GM12878 (cell line): Measurements from ENCODE around the gene CDYL2. TPM values are rescaled to one million over a fixed set of nuclear protein-coding genes. Genes with fewer than 3 reads are reported as not detected.

Experiments
- ATAC-seq: fragments of 200-7000 bp; cut with Tn5 transposase; 3 replicates; pipeline ENCODE4 v1.9.1; 2020; ENCODE audit warnings: mild to moderate bottlenecking, moderate library complexity
- BruUV-seq: library from RNA; stranded (reverse); fragments of 400-500 nt; replicated peaks from 2 replicates; lab custom pipeline; 2021; lab: Mats Ljungman, UMichigan
- CTCF ChIA-PET: fragments of 300-600 bp; sonication (Branson Sonifier 250); formaldehyde crosslinking; extraction: SDS; loops from one replicate; lab custom pipeline; 2021; ENCODE audit warnings: inconsistent platforms; lab: Yijun Ruan, JAX
- POLR2A ChIA-PET: fragments of 350-600 bp; formaldehyde crosslinking; extraction: SDS; loops from one replicate; lab custom pipeline; 2021; ENCODE audit warnings: inconsistent platforms; lab: Charles Lee
- RAD21 ChIA-PET: fragments of 300-600 bp; sonication (Branson Sonifier 250); formaldehyde crosslinking; loops from one replicate; lab custom pipeline; 2023; ENCODE audit warnings: antibody characterized with exemption; ENCODE audit not compliant: unreplicated experiment; lab: Charles Lee
- SMC1A ChIA-PET: fragments of 300-600 bp; sonication (Branson Sonifier 250); formaldehyde crosslinking; loops from one replicate; lab custom pipeline; 2023; ENCODE audit not compliant: unreplicated experiment, uncharacterized antibody; lab: Charles Lee
- DNase-seq: peaks from one replicate; pipeline ENCODE4 v3.0.0-alpha.2; 2011; ENCODE audit warnings: low read depth, low spot score
- FAIRE-seq: peaks from 3 replicates; lab custom pipeline; 2011; peaks lifted over from hg19 to GRCh38; lab: Jason Lieb, UNC
- H2AFZ ChIP-seq: 2 replicates; pipeline ENCODE4 v1.6.0; 2011; ENCODE audit warnings: low read depth, low read length, control low read depth; ENCODE audit not compliant: control insufficient read depth
- H3K27ac ChIP-seq: 2 replicates; pipeline ENCODE4 v1.5.1; 2011; ENCODE audit warnings: control low read depth; ENCODE audit not compliant: control insufficient read depth, insufficient read depth
- H3K27me3 ChIP-seq, 2 experiments: replicated peaks in 1 of 2; 2 replicates each; pipeline versions ENCODE4 v1.6.0 to v1.6.1; 2011; ENCODE audit warnings: low read length in 1 of 2; ENCODE audit not compliant: control insufficient read depth in 2 of 2, insufficient read depth in 2 of 2
- H3K36me3 ChIP-seq, 2 experiments: 2 replicates each; pipeline ENCODE4 v1.5.1; 2011; ENCODE audit warnings: low read length in 1 of 2; ENCODE audit not compliant: control insufficient read depth in 2 of 2, insufficient read depth in 2 of 2
- H3K4me1 ChIP-seq: 2 replicates; pipeline ENCODE4 v1.6.1; 2011; ENCODE audit warnings: mild to moderate bottlenecking, low read length, moderate library complexity, mixed read lengths; ENCODE audit not compliant: control insufficient read depth, insufficient read depth
- H3K4me2 ChIP-seq: 2 replicates; pipeline ENCODE4 v1.6.0; 2011; ENCODE audit warnings: control low read depth; ENCODE audit not compliant: control insufficient read depth, insufficient read depth
- H3K4me3 ChIP-seq: fragments of 200-600 bp; sonication (generic); 2 replicates; pipeline ENCODE4 v1.5.1; 2016
- H3K79me2 ChIP-seq: 2 replicates; pipeline ENCODE4 v1.6.0; 2011; ENCODE audit warnings: low read length; ENCODE audit not compliant: control insufficient read depth, insufficient read depth
- H3K9ac ChIP-seq: 2 replicates; pipeline ENCODE4 v1.8.0; 2011; ENCODE audit warnings: low read length, control low read depth, mixed read lengths; ENCODE audit not compliant: control insufficient read depth, insufficient read depth
- H3K9me3 ChIP-seq: replicated peaks from 3 replicates; pipeline ENCODE4 v1.5.1; 2011; ENCODE audit warnings: mild to moderate bottlenecking, low read length; ENCODE audit not compliant: control insufficient read depth, insufficient read depth
- H4K20me1 ChIP-seq: 2 replicates; pipeline ENCODE4 v1.6.0; 2011; ENCODE audit not compliant: control insufficient read depth, insufficient read depth
- ASH2L ChIP-seq: fragments of 300-600, 200-600 bp; sonication (generic); IDR thresholded peaks from 2 replicates; pipeline ENCODE4 v1.6.1; 2017; ENCODE audit warnings: low read depth, mild to moderate bottlenecking, borderline replicate concordance
- BCL11A ChIP-seq: IDR thresholded peaks from 2 replicates; pipeline ENCODE4 v1.6.1; 2011; ENCODE audit warnings: low read depth, low read length
- CBX3 ChIP-seq: fragments of 200-600 bp; sonication (generic); IDR thresholded peaks from 2 replicates; pipeline ENCODE4 v1.6.1; 2016; ENCODE audit warnings: low read depth, borderline replicate concordance
- CBX5 ChIP-seq: sonication (generic); IDR thresholded peaks from 2 replicates; pipeline ENCODE4 v1.6.1; 2016; ENCODE audit warnings: low read depth, moderate library complexity, mild to moderate bottlenecking, inconsistent platforms
- FOXM1 ChIP-seq: IDR thresholded peaks from 2 replicates; pipeline ENCODE4 v1.6.1; 2012; ENCODE audit warnings: low read depth, mild to moderate bottlenecking, inconsistent platforms, low read length, moderate library complexity
- MEF2B ChIP-seq: fragments of 450-650 bp; IDR thresholded peaks from 2 replicates; pipeline ENCODE4 v1.6.1; 2018; ENCODE audit warnings: mild to moderate bottlenecking, moderate library complexity; ENCODE audit not compliant: partially characterized antibody, poor library complexity, severe bottlenecking
- NBN ChIP-seq: fragments of 450-650 bp; IDR thresholded peaks from 2 replicates; pipeline ENCODE4 v1.6.1; 2016
- NFIC ChIP-seq: IDR thresholded peaks from 2 replicates; pipeline ENCODE4 v1.6.1; 2012; ENCODE audit warnings: low read depth, mild to moderate bottlenecking, inconsistent platforms, low read length, moderate library complexity
- RUNX3 ChIP-seq: IDR thresholded peaks from 2 replicates; pipeline ENCODE4 v1.6.1; 2012; ENCODE audit warnings: low read length, inconsistent platforms
- SMAD5 ChIP-seq: IDR thresholded peaks from 2 replicates; pipeline ENCODE4 v1.6.1; 2016; ENCODE audit warnings: antibody characterized with exemption, low read depth
- SRF ChIP-seq, 2 experiments: IDR thresholded peaks; 2 replicates each; pipeline ENCODE4 v1.6.1; 2011; ENCODE audit warnings: low read depth in 2 of 2, low read length in 2 of 2, mild to moderate bottlenecking in 1 of 2, moderate library complexity in 1 of 2
- SUPT20H ChIP-seq: IDR thresholded peaks from 2 replicates; pipeline ENCODE4 v1.6.1; 2011; ENCODE audit warnings: low read depth, mild to moderate bottlenecking, low read length, moderate library complexity, borderline replicate concordance; ENCODE audit not compliant: control insufficient read depth
- WGBS: methylation state at CpG from one replicate; pipeline ENCODE4 v1.1.6; 2016; ENCODE audit warnings: low lambda C conversion rate; ENCODE audit not compliant: insufficient replicate concordance, insufficient coverage; ENCODE audit errors: missing lambda C conversion rate; 5-methylcytosine and 5-hydroxymethylcytosine counted together
- in situ Hi-C: fragments of 300-500 bp; cut with MboI; formaldehyde crosslinking; loops from 9 replicates; pipeline ENCODE4 v1.14.3; 2018; ENCODE audit warnings: mixed read lengths
- intact Hi-C: fragments of 100-400 bp; cut with micrococcal nuclease; formaldehyde crosslinking; loops from one replicate; pipeline ENCODE4 v1.14.2; 2022; ENCODE audit not compliant: unreplicated experiment
- polyA plus RNA-seq, 11 experiments: library from polyadenylated mRNA; depleted of rRNA in 4 of 11; unstranded in 6 of 11; stranded (reverse) in 5 of 11; fragments of >200 nt; fragmentation: Nextera tagmentation in 4 of 11; fragmentation: Illumina TruSeq in 1 of 11; extraction: Ambion mirVana in 4 of 11; extraction: Trizol in 1 of 11; gene quantifications; 1 replicate in 1 of 11; 2 replicates in 10 of 11; pipeline versions ENCODE4 v1.2.1 to v1.2.3, GENCODE V29; 2011 to 2016; ENCODE audit warnings: inconsistent platforms in 2 of 11, missing spikeins in 2 of 11, low read depth in 1 of 11
- total RNA-seq, 4 experiments: library from RNA; depleted of rRNA in 3 of 4; stranded (reverse); fragments of >200 nt in 3 of 4; fragmentation: Illumina TruSeq in 1 of 4; extraction: Trizol in 1 of 4; gene quantifications; 2 replicates each; pipeline versions ENCODE4 v1.2.1 to v1.2.3, GENCODE V29; 2013 to 2021
- TF ChIP-seq, protein P1 (sequence below): fragments of 450-650 bp; IDR thresholded peaks from 2 replicates; pipeline ENCODE4 v1.6.1; 2017; ENCODE audit warnings: borderline replicate concordance
- TF ChIP-seq, protein P2 (sequence below): fragments of 450-650 bp; IDR thresholded peaks from 2 replicates; pipeline ENCODE4 v1.6.1; 2016; ENCODE audit warnings: mild to moderate bottlenecking

CDYL2 gene
- total and polyA plus RNA-seq, 10 of the 15 experiments (the other 5 are each of a cell fraction or from before 2014, with no cell fraction given): 0.27 to 22.9 (median 3.9) TPM

DNA sequence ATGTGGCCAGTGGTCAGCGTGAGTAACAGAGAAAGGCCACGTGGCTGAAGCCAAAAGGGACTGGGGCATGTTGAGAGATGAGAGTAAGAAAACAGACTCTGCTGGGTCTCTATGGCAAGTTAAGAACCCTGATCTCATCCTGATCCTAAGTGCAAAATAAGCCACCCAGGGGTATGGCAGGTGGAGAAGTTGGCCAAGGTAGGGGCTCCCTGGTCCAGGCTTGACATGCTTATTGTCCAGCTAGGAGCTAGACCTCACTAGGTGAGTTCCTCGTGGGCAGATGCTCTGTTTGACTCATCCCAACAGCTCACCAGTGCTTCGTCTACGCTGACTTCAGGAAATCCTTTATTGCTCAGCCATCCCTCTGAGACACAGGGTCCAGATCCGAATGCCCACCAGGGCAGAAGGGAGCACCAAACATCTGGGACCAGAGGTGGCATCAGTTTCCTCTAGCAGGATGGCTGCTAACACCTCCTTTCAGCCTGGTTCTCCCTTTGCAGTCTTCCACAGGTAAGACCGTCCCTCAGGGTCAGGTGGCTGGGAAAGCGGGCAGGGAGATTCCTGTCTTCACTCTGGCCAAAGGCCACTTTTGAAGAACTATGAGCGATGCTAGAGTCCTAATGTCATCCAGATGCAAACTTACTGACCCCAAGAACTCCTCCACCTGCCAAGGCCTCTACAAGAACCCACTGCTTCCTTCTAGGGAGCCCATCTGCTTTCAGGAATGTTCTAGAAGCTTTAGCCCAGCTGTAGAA is 99.5 kb downstream of the CDYL2 start:
- no peak for ATAC-seq
- intact Hi-C loops: no loop called here
- POLR2A ChIA-PET: no interaction called here

More for the DNA sequence above, 99.5 kb downstream of the CDYL2 start:
- H4K20me1 ChIP-seq: no peaks in the 10 kb centered on the region
- no TSS peak for BruUV-seq
- no peaks in the 10 kb centered on the region for H3K4me1 ChIP-seq
- H3K27me3 ChIP-seq: no peaks in the 10 kb centered on the region
- H3K4me3 ChIP-seq: no peak overlapping the region
- H3K9me3 ChIP-seq: no peaks in the 10 kb centered on the region
- FAIRE-seq (no peak), DNase-seq (no peak)
- TF ChIP-seq SRF (IDR thresholded peaks at IDR 0.05; ENCODE audit: low read depth in 2 of 2, low read length in 2 of 2): no peak
- TF ChIP-seq ASH2L: no peak
- TF ChIP-seq BCL11A: no peak
- TF ChIP-seq RUNX3: no peak
- TF ChIP-seq SMAD5: no peak
- TF ChIP-seq, protein P1, sequence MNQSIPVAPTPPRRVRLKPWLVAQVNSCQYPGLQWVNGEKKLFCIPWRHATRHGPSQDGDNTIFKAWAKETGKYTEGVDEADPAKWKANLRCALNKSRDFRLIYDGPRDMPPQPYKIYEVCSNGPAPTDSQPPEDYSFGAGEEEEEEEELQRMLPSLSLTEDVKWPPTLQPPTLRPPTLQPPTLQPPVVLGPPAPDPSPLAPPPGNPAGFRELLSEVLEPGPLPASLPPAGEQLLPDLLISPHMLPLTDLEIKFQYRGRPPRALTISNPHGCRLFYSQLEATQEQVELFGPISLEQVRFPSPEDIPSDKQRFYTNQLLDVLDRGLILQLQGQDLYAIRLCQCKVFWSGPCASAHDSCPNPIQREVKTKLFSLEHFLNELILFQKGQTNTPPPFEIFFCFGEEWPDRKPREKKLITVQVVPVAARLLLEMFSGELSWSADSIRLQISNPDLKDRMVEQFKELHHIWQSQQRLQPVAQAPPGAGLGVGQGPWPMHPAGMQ: no peak
- no peak for TF ChIP-seq NFIC
- TF ChIP-seq MEF2B: no peak
- TF ChIP-seq, protein P2, sequence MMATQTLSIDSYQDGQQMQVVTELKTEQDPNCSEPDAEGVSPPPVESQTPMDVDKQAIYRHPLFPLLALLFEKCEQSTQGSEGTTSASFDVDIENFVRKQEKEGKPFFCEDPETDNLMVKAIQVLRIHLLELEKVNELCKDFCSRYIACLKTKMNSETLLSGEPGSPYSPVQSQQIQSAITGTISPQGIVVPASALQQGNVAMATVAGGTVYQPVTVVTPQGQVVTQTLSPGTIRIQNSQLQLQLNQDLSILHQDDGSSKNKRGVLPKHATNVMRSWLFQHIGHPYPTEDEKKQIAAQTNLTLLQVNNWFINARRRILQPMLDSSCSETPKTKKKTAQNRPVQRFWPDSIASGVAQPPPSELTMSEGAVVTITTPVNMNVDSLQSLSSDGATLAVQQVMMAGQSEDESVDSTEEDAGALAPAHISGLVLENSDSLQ: no peak
- no peak for TF ChIP-seq FOXM1
- TF ChIP-seq SUPT20H: no peak
- no peak for TF ChIP-seq CBX5
- no peak for TF ChIP-seq CBX3
- TF ChIP-seq NBN: no peak
- no peaks in the 10 kb centered on the region for H3K79me2 ChIP-seq
- in situ Hi-C loops: no loop called here
- RAD21 ChIA-PET: no interaction called here
- H3K9ac ChIP-seq: no peak overlapping the region
- CTCF ChIA-PET: no interaction called here
- no peak overlapping the region for H3K27ac ChIP-seq
- H2AFZ ChIP-seq: no peak overlapping the region
- H3K4me2 ChIP-seq: no peak overlapping the region
- 32% methylated on average over 9 of the region's 9 CpGs for WGBS
- SMC1A ChIA-PET: interaction anchor here (0.7 kb wide), 1 partner anchor 46 kb away, joined by 3 read pairs; no protein-coding TSS in a partner anchor
- no peaks in the 10 kb centered on the region for H3K36me3 ChIP-seq
